NK-92 (cell line): ENCODE results near the gene SHISAL2A.
"Not testable (repeated sequence)": the region's sequence is repeated elsewhere in the genome, so short reads cannot be mapped to it uniquely, and the experiment has no call there.

Experiments
- DNase-seq: peaks from one replicate; lab custom pipeline; 2025; ENCODE audit not compliant: unreplicated experiment; lab: John Stamatoyannopoulos, UW

Gene SHISAL2A

GRCh38 chr1:52681136-52681535 lies 48.2 kb downstream of the SHISAL2A start:
- no peak for DNase-seq

GRCh38 chr1:52683367-52683940 lies 50.5 kb downstream of the SHISAL2A start:
- no peak for DNase-seq

- DNase-seq = no peak
These were observed 51.6 kb downstream of the SHISAL2A start for GRCh38 chr1:52684545-52684944.

GRCh38 chr1:52686261-52686751 lies 53.3 kb downstream of the SHISAL2A start:
- DNase-seq = not testable (repeated sequence)

GRCh38 chr1:52686830-52687229 lies 53.9 kb downstream of the SHISAL2A start:
- DNase-seq = no peak

GRCh38 chr1:52691821-52692220 lies 58.9 kb downstream of the SHISAL2A start:
- DNase-seq = no peak

GRCh38 chr1:52692697-52693096 lies 59.7 kb downstream of the SHISAL2A start:
- no peak for DNase-seq

- not testable (repeated sequence) for DNase-seq
These were observed 60.4 kb downstream of the SHISAL2A start for GRCh38 chr1:52693351-52693750.

GRCh38 chr1:52693843-52694242 lies 60.9 kb downstream of the SHISAL2A start:
- DNase-seq = no peak

GRCh38 chr1:52695627-52696026 lies 62.7 kb downstream of the SHISAL2A start:
- DNase-seq = no peak

GRCh38 chr1:52697795-52698674 lies 65.1 kb downstream of the SHISAL2A start, which contains the start of gene COA7:
COA7 (minus strand) TSS chr1:52698347; CDS start chr1:52698326, 21 bp downstream.
- no peak for DNase-seq

GRCh38 chr1:52702886-52703787 lies 70.2 kb downstream of the SHISAL2A start:
- DNase-seq = peak; percentile 49

- DNase-seq = no peak
These were observed 73.2 kb downstream of the SHISAL2A start for GRCh38 chr1:52706136-52706670.
